ENCODE measurements around the gene ESPL1.
"Not testable (repeated sequence)": the region's sequence is repeated elsewhere in the genome, so short reads cannot be mapped to it uniquely, and the experiment has no call there.

Gene ESPL1

GRCh38 chr12:53297106-53297505 is 29.0 kb downstream of the ESPL1 start:
- not testable (repeated sequence) for DNase-seq

DNA sequence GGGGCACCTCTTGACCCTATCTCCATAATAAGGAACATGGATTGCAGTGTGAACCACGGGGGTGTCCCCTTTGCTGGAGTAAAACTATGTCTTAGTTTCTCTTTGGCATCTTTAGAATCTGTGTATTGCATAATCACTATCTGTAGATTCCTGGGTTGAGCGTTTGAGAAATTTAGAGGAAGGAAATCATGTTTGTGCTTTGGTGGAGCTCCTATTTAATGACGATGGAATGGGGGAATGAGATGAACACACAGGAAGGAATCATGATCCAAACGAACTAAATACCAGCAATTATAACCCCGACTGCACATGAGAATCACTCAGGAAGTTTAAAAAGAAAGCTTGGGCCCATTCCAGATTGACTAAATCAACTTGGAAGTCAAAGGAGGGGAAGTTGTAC is 30.1 kb downstream of the ESPL1 start:
- DNase-seq: no peak

- DNase-seq: peak in 1 of 56 donors; percentile 30
Measured at GRCh38 chr12:53299101-53299453, 31.0 kb downstream of the ESPL1 start.

- DNase-seq: peak; percentile 35 to 94 (median 84)
Measured at GRCh38 chr12:53299454-53300180, 31.5 kb downstream of the ESPL1 start, which contains the start of gene MYG1. TSS of gene MYG1 (plus strand) at chr12:53299695. CDS start at chr12:53299738, 43 bp downstream.

DNA sequence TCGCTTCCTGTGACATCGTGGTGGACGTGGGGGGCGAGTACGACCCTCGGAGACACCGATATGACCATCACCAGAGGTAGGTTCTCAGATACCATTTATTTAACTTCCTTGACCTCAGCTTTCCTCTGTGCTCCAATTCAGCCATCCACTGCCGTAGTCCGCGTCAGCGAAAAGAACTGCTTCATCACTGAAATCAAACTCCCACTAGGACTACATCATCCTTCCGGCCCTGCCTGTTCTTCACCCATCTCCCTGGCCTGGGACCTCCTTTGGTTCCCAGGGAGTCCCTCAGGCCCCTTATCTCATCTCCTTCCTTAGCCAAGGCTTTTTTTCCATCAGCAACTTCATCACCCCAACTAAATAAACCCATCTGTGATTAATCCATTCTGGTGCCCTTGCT is 32.1 kb downstream of the ESPL1 start:
- DNase-seq: peak in 1 of 56 donors; percentile 20

DNA sequence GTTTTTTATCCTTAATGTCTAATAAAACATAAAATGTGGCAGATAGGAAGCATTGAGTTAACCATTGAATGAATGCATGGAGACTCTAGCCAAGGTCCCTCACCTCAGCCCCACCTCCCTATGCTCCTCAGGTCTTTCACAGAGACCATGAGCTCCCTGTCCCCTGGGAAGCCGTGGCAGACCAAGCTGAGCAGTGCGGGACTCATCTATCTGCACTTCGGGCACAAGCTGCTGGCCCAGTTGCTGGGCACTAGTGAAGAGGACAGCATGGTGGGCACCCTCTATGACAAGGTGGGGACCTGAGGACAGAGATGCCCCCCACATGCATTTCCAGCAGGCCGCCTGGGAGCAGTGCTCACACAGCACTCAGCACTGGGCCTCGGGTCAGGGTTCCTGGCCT is 34.8 kb downstream of the ESPL1 start:
- no peak for DNase-seq

DNA sequence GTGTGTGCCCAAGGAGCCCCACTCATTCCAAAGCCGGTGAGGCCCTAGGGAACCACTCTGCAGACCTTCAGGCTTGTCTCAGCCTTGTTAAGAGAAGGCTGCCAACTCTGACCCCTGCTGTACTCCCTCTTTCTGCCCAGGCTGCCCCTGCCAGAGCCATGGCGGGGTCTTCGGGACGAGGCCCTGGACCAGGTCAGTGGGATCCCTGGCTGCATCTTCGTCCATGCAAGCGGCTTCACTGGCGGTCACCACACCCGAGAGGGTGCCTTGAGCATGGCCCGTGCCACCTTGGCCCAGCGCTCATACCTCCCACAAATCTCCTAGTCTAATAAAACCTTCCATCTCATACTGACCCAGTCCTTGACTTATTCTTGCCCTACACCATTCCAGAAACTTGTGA is 38.7 kb downstream of the ESPL1 start:
- DNase-seq: no peak

DNA sequence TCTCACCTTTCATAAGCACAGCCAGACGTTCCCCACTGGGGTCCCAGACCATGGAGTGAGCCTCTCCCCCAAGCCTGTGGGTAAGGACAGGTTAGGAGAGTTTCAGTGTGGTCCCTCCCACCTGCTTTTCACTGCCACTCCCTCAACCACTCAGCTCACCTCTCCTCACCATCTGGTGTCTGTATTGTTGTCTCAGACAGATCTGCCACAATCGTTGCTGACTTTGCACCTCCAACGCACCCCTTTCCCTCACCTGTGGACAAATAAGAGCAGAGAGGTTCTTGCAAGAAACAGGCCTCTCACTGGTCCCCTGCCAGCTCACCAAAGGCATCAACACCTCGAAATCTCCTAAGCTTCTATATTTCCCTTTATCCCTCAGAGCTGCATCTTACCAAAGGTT is 40.2 kb downstream of the ESPL1 start:
- DNase-seq: no peak

- no peak for DNase-seq
Measured at GRCh38 chr12:53313996-53314395, 45.9 kb downstream of the ESPL1 start.

- DNase-seq: no peak
Measured at GRCh38 chr12:53320352-53321195, 52.5 kb downstream of the ESPL1 start.

- DNase-seq: peak in 7 of 56 donors; percentile 37 to 63 (median 55)
Measured at GRCh38 chr12:53324113-53324778, 56.1 kb downstream of the ESPL1 start.

DNA sequence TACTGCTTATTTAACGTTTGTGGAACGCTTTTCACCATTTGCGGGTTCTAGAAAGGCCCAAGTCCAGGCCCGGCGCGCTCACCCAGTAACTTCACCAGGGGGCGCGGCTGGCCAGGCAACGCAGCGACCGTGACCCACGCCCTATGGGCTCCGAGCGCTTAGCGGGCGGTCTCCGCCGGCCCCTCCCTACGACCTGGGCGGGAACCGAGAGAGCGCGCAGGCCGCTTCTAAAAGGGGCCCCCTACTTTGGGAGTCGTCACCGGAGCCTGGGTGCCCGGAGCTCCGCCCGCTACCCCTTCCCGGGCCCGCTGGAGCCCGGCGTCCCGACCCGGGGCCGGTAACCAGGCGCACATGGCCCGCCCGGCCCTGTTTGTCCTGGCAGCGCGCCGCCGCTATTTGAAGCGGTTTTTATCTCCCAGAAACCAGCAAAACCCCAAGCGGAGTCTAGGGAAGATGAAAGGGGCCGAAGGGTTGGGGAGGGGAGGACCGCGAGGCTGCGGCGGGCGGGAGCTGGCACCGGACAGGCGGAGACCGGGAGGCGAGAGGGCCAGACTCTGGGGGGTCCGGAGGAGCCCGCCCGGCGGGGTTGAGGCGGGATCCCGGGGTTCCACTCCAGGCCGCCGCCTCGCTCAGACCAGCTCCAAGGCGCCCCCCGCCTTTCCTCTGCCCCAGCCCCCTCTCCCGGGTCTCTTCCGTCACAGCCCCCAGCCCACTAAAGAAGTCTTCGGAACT is 56.8 kb downstream of the ESPL1 start:
- peak in 55 of 56 donors; percentile 38 to 94 (median 85) for DNase-seq

- peak in 55 of 56 donors; percentile 18 to 94 (median 81) for DNase-seq
Measured at GRCh38 chr12:53325511-53326061, 57.5 kb downstream of the ESPL1 start.

DNA sequence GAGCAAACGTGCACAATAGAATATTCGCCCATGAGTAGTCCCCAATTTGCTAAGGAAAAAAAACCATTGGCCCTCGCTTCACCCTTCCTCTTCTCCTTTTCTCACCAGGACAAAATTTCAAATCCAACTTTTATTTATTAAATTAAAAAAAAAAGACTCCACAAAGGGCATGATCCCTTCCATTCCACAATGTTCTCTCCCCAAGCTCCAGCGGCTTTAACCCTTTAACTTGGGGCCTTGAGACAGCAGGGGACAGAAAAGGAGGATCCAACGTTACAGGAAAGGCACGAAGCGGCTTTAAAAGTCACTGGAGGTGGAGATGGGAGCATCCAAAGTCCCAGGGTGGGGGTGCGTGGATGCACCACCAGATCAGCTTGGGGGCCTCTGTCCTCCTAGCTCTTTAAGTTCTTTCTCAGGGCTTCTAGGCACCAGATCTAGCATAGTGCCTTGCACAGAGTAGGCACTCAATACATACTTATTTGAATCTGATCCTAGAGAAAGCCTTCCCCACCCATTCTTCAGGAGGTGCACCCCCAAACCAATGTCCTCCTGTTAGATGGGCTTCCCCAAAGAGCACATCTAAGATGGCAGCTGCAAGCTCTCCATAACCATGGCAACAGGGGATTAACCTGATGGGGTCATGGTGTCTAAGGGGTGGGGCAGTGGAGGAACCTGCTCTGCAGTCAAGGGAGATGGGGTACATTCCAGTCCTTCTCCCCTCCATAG is 58.5 kb downstream of the ESPL1 start:
- DNase-seq: no peak

DNA sequence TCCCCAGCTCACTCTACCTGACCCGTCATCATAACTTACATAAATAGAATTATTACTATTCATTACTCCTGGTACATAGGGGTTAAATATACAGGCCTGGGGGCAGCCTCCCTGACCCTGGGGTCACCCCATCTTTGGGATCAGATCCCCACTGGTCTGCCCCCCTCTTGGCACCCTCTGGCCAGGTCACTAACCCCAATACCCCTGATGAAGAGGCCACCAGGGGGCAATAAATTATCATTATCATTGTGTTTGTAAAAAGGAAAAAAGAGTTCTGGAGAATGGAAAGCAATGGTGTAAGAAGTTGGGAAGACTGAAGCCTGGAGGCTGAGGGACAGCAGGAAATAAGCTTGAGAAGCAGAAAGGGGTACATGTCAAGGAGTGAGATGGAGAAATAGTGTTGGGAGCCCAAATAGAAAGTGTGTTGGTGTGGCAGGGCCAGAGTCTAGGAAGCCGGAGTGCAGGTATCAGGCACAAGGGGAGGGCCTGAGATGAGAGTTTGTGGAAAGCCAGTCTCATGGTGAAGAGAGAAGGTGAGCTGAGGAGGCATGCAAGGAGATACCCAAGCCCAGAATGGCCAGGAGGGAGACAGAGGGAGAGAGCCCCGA is 59.4 kb downstream of the ESPL1 start:
- DNase-seq: no peak

DNA sequence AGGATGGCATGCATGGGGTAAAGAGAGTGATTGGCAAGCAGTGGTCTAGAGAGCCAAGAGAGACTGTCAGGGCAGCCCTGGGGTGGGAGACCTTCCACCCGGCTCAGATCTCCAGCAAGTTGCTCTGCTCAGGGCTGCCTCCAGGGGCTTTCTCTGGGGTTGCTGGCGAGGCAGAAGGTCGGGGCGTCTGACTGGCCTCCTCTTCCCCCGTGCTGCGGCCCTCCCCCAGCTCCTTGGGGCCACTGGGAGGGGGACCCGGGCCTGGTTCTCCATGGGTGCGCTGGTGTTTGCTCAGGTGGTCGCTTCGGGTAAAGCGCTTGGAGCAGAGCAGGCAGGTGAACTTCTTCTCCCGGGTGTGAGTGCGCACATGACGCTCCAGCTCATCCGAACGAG is 59.9 kb downstream of the ESPL1 start:
- no peak for DNase-seq

- DNase-seq: no peak
Measured at GRCh38 chr12:53330671-53331070, 62.6 kb downstream of the ESPL1 start.

DNA sequence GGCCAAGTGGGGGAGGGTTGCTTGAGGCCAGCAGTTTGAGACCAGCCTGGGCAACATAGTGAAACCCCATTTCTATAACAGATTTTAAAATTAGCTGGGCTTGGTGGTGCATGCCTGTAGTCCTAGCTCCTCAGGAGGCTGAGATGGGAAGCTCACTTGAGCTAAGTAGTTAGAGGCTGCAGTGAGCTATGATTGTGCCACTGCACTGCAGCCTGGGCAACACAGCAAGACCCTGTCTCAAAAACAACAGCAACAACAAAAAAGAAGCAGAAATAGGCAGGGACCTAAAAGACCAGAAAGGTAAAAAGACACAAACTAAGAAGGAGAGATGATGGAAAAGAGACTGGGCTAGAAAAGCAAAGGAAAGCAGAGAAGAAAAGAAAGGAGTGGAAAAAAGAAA is 64.2 kb downstream of the ESPL1 start:
- not testable (repeated sequence) for DNase-seq

DNA sequence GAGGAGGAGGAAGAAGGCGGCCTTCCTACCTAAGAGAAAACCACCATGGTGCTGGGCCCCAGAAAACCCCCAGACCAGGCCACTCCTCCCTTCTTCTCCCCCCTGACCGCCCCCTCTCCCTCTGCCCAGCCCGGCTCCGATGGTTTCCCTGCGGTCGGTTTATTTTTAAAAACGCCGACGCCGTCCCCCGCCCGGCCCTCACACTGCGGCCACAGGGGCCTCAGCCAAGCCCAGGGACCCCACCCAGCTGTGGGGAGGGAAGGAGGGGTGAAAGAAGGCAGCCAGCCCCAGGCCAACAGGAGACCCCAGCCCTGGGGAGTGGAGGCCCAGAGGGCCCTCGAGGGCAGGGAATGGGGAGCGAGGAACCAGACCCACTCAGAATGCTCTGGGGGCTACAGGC is 64.6 kb downstream of the ESPL1 start:
- no peak for DNase-seq

GRCh38 chr12:53333289-53333688 is 65.2 kb downstream of the ESPL1 start:
- DNase-seq: no peak
